Nephron progenitor cell (in vitro differentiated cells): Measurements from ENCODE around the gene RAB31.

ENCODE experiments used
- DNase-seq: peaks from one replicate; pipeline ENCODE4 v3.0.0; 2021
- H3K27ac Mint-ChIP-seq: 2 replicates; pipeline ENCODE4 v1.8.0; 2021; ENCODE audit warnings: mild to moderate bottlenecking, moderate library complexity, mixed read lengths
- H3K27me3 Mint-ChIP-seq: 2 replicates; pipeline ENCODE4 v1.8.0; 2021; ENCODE audit warnings: mild to moderate bottlenecking, low read depth, mixed read lengths; ENCODE audit not compliant: poor library complexity
- H3K36me3 Mint-ChIP-seq: 2 replicates; pipeline ENCODE4 v1.8.0; 2021; ENCODE audit warnings: low read depth, mixed read lengths
- H3K4me1 Mint-ChIP-seq: 2 replicates; pipeline ENCODE4 v1.8.0; 2021; ENCODE audit warnings: mixed read lengths
- H3K4me3 Mint-ChIP-seq: 2 replicates; pipeline ENCODE4 v1.8.0; 2021; ENCODE audit warnings: mild to moderate bottlenecking, moderate library complexity, mixed read lengths
- H3K9me3 Mint-ChIP-seq: 2 replicates; pipeline ENCODE4 v1.8.0; 2021; ENCODE audit warnings: mild to moderate bottlenecking, moderate library complexity, mixed read lengths
- TF ChIP-seq, protein P1 (sequence below): fragments of 200-600 bp; sonication (generic); IDR thresholded peaks from 2 replicates; pipeline ENCODE4 v1.5.0; 2021; ENCODE audit warnings: antibody characterized with exemption

The RAB31 gene

DNA sequence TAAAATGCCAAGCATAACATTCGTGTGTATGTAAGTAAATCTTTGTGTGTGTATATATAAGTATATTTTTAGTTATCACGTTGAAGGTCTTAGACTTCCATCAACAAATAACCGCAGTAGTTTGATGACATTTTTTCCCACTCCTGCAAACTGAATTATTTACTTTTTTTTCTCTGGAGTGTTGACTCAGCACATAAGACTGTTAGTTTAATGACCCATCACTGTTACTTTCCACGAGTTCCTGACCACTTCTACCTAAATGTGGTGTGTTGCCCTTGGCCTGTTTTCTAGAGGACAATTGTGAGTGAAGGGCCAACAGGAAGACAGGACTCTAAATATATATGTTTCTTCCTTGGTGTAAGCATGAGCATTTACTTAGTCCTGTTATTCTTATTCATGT, 106.3 kb downstream of the RAB31 start:
- Mint-ChIP-seq H3K9me3 (peaks cover 22% of the 10 kb centered on the region), H3K4me3 (no peak overlapping the region), H3K27me3 (no peaks in the 10 kb centered on the region), H3K27ac (no peak overlapping the region), H3K36me3 (peaks cover 24% of the 10 kb centered on the region), H3K4me1 (peaks cover 23% of the 10 kb centered on the region)
- no peak for DNase-seq
- TF ChIP-seq, protein P1, sequence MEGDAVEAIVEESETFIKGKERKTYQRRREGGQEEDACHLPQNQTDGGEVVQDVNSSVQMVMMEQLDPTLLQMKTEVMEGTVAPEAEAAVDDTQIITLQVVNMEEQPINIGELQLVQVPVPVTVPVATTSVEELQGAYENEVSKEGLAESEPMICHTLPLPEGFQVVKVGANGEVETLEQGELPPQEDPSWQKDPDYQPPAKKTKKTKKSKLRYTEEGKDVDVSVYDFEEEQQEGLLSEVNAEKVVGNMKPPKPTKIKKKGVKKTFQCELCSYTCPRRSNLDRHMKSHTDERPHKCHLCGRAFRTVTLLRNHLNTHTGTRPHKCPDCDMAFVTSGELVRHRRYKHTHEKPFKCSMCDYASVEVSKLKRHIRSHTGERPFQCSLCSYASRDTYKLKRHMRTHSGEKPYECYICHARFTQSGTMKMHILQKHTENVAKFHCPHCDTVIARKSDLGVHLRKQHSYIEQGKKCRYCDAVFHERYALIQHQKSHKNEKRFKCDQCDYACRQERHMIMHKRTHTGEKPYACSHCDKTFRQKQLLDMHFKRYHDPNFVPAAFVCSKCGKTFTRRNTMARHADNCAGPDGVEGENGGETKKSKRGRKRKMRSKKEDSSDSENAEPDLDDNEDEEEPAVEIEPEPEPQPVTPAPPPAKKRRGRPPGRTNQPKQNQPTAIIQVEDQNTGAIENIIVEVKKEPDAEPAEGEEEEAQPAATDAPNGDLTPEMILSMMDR = no peak

DNA sequence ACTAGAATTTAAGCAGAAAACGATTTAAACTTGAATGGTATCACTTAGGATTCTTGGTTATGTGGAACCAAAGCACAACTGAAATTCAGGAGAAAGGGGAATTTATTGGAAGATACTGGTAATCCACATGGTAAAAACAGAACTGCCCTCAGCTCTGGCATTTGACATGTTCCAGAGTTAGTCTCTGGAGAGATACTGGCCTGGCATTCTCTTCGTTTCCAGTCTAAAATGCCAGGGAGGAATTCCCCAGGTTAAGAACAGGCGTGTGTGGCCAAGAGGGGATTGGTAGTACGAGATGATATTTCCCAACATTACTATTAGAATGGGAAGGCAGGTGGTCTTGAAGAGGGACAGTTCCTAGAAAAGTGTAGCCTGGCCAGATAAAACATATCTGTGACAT, 109.2 kb downstream of the RAB31 start:
- no peak for DNase-seq
- Mint-ChIP-seq H3K36me3 (peaks cover 28% of the 10 kb centered on the region), H3K27ac (no peak overlapping the region), H3K4me3 (no peak overlapping the region), H3K4me1 (no peaks in the 10 kb centered on the region), H3K9me3 (peaks cover 25% of the 10 kb centered on the region), H3K27me3 (no peaks in the 10 kb centered on the region)
- TF ChIP-seq, protein P1 = no peak

DNA sequence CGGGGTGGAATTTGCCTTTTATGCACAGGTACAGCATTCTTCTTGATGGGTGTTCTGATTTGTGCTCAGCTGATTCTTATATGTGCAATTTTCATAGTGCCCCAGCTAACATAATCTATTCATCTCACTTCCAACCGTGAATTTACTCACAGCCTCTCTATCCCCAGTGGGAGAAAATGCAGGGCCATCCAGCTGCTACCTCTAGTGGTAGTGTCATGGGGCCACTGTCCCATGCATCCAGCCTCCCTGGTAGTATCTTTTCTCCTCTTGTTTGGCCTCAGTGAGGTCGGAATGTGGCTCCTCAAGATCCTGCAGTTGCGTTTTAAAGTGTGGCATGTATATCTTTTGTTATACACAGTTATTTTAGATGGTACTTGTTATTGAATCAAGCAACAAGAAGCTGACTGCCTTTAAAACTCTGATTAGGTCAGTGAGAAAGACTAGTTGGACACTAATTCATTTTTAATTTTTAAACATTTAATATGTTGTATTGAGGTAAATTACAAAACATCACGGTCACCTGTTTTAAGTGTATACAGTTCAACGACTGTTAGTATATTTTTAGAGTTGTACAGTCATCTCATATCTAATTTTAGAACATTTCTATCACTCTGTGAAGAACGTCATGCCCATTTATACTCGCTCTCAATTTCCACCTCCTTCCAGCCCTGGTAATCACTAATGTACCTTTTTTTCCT, 109.8 kb downstream of the RAB31 start:
- no peak overlapping the region for H3K4me3 Mint-ChIP-seq
- H3K36me3 Mint-ChIP-seq = peaks cover 28% of the 10 kb centered on the region
- no peaks in the 10 kb centered on the region for H3K4me1 Mint-ChIP-seq
- TF ChIP-seq, protein P1 = no peak
- H3K9me3 Mint-ChIP-seq = peaks cover 25% of the 10 kb centered on the region
- DNase-seq = no peak
- H3K27ac Mint-ChIP-seq = no peak overlapping the region
- no peaks in the 10 kb centered on the region for H3K27me3 Mint-ChIP-seq

DNA sequence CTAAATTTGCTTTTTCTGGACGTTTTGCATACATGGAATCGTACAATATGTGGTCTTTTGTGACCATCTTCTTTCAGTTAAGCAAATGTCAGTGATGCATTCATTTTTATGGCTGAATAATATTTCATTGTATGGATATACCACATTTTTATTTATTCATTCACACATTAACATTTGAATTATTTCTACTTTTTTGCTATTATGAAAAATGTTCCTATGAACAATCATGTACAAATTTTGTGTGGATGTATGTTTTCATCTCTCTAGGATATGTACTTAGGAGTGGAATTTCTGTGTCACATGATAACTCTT, 110.3 kb downstream of the RAB31 start:
- no peaks in the 10 kb centered on the region for H3K4me1 Mint-ChIP-seq
- H3K27ac Mint-ChIP-seq = no peak overlapping the region
- TF ChIP-seq, protein P1 = no peak
- H3K4me3 Mint-ChIP-seq = no peak overlapping the region
- H3K27me3 Mint-ChIP-seq = no peaks in the 10 kb centered on the region
- peaks cover 25% of the 10 kb centered on the region for H3K9me3 Mint-ChIP-seq
- no peak for DNase-seq
- peaks cover 28% of the 10 kb centered on the region for H3K36me3 Mint-ChIP-seq

DNA sequence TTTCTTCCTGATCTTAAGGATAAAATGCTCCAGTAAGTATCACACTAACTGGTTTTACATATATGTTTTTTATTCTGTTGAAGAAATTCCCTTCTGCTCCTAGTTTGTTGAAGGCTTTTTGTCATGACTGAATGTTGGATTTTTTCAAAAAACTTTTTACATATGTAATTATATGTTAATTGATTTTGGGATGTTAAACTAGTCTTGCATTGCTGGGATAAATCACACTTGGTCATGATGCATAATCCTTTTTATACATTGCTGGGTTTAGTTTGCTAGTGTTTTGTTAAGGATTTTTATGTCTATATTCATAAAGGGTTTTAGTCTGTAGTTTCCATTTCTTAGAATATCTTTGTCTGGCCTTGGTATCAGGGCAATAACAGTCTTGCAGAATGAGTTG, 112.0 kb downstream of the RAB31 start:
- Mint-ChIP-seq H3K4me1 (no peaks in the 10 kb centered on the region), H3K27me3 (no peaks in the 10 kb centered on the region), H3K4me3 (no peak overlapping the region), H3K36me3 (peaks cover 28% of the 10 kb centered on the region), H3K9me3 (peaks cover 25% of the 10 kb centered on the region), H3K27ac (no peak overlapping the region)
- TF ChIP-seq, protein P1 = no peak
- DNase-seq = no peak

DNA sequence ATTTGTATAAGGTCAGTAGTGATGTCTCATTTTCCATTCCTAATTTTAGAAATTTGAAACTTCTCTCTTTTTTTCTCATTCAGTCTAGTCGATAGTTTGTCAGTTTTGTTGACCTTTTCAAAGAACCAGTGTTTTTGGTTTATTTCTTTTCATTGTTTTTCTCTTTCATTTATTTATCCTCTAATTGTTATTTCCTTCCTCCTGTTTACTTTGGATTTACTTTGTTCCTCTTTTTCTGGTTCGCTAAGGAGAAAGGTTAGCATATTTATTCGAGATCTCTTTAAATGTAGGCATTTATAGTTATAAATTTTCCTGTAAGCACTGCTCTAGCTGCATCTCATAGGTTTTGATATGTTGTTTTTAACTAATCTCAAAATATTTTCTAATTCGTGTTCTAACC, 112.6 kb downstream of the RAB31 start:
- H3K27ac Mint-ChIP-seq = no peak overlapping the region
- H3K4me3 Mint-ChIP-seq = no peak overlapping the region
- no peaks in the 10 kb centered on the region for H3K27me3 Mint-ChIP-seq
- TF ChIP-seq, protein P1 = no peak
- H3K9me3 Mint-ChIP-seq = peaks cover 25% of the 10 kb centered on the region
- H3K4me1 Mint-ChIP-seq = no peaks in the 10 kb centered on the region
- H3K36me3 Mint-ChIP-seq = peaks cover 28% of the 10 kb centered on the region
- DNase-seq = no peak
